H1 (cell line): ENCODE data around the gene TSKS. TPM values are rescaled to one million over a fixed set of nuclear protein-coding genes. Genes with fewer than 3 reads are reported as not detected.

ENCODE experiments used
- CTCF ChIA-PET: fragments of 300-600 bp; sonication (Branson Sonifier 250); formaldehyde crosslinking; loops from one replicate; lab custom pipeline; 2021; ENCODE audit not compliant: partially characterized antibody; lab: Charles Lee
- POLR2A ChIA-PET: fragments of 300-600 bp; sonication (Branson Sonifier 250); formaldehyde crosslinking; loops from one replicate; lab custom pipeline; 2021; ENCODE audit warnings: inconsistent platforms; ENCODE audit not compliant: partially characterized antibody; lab: Charles Lee
- DNase-seq, 2 experiments: peaks; one replicate each; pipeline versions ENCODE4 v3.0.0 to v3.0.0-alpha.2; 2010 to 2022; ENCODE audit warnings: low spot score in 2 of 2, low read depth in 1 of 2, mixed read lengths in 1 of 2
- FAIRE-seq: peaks from 2 replicates; lab custom pipeline; 2011; peaks lifted over from hg19 to GRCh38; lab: Jason Lieb, UNC
- H2AFZ ChIP-seq: 2 replicates; pipeline ENCODE4 v1.8.1; 2012; ENCODE audit warnings: low read length, inconsistent platforms
- H2AK5ac ChIP-seq: 2 replicates; pipeline ENCODE4 v1.6.1; 2013; ENCODE audit warnings: low read depth, low read length
- H2BK120ac ChIP-seq: replicated peaks from 2 replicates; pipeline ENCODE3; 2013; ENCODE audit warnings: low read depth, low read length, inconsistent platforms
- H2BK12ac ChIP-seq: 2 replicates; pipeline ENCODE4 v1.6.1; 2013; ENCODE audit warnings: low read depth, low read length
- H2BK15ac ChIP-seq: 2 replicates; pipeline ENCODE4 v1.6.1; 2013; ENCODE audit warnings: low read length
- H2BK20ac ChIP-seq: 2 replicates; pipeline ENCODE4 v1.6.1; 2013; ENCODE audit warnings: low read length
- H2BK5ac ChIP-seq: 2 replicates; pipeline ENCODE4 v1.6.1; 2013; ENCODE audit warnings: low read depth, low read length
- H3K14ac ChIP-seq: 2 replicates; pipeline ENCODE4 v1.6.1; 2013; ENCODE audit warnings: inconsistent platforms; ENCODE audit not compliant: insufficient read length
- H3K18ac ChIP-seq: 2 replicates; pipeline ENCODE4 v1.6.1; 2013; ENCODE audit warnings: low read length; ENCODE audit errors: extremely low read depth
- H3K23ac ChIP-seq: 2 replicates; pipeline ENCODE4 v1.6.1; 2013; ENCODE audit warnings: inconsistent platforms; ENCODE audit not compliant: insufficient read length
- H3K23me2 ChIP-seq: 2 replicates; pipeline ENCODE4 v1.6.1; 2013; ENCODE audit warnings: low read depth, low read length
- H3K27ac ChIP-seq: 2 replicates; pipeline ENCODE4 v1.6.1; 2011; ENCODE audit warnings: low read depth, low read length, inconsistent platforms
- H3K27me3 ChIP-seq, 4 experiments: replicated peaks in 1 of 4; 1 replicate in 1 of 4; 2 replicates in 3 of 4; pipeline versions ENCODE4 v1.6.1 to v1.8.1; 2011 to 2013; ENCODE audit warnings: low read length in 3 of 4, mild to moderate bottlenecking in 3 of 4, inconsistent platforms in 2 of 4, mixed read lengths in 2 of 4, moderate library complexity in 1 of 4; ENCODE audit not compliant: control insufficient read depth in 3 of 4, insufficient read depth in 3 of 4; ENCODE audit errors: extremely low read depth in 1 of 4
- H3K36me3 ChIP-seq, 4 experiments: 2 replicates each; pipeline versions ENCODE4 v1.6.1 to v1.8.1; 2011 to 2013; ENCODE audit warnings: mild to moderate bottlenecking in 4 of 4, low read length in 3 of 4, moderate library complexity in 2 of 4, control low read depth in 1 of 4, inconsistent platforms in 1 of 4; ENCODE audit not compliant: insufficient read depth in 4 of 4, control insufficient read depth in 2 of 4
- H3K4ac ChIP-seq: replicated peaks from 2 replicates; pipeline ENCODE3; 2013; ENCODE audit warnings: low read length, low read depth, mixed read lengths, inconsistent platforms; ENCODE audit not compliant: insufficient read length
- H3K4me1 ChIP-seq, 4 experiments: replicated peaks in 1 of 4; 1 replicate in 1 of 4; 2 replicates in 3 of 4; pipeline versions ENCODE4 v1.6.1 to v1.8.1; 2011 to 2013; ENCODE audit warnings: low read length in 3 of 4, inconsistent platforms in 2 of 4, mixed read lengths in 1 of 4; ENCODE audit not compliant: insufficient read depth in 4 of 4, control insufficient read depth in 3 of 4
- H3K4me2 ChIP-seq, 2 experiments: 2 replicates each; pipeline versions ENCODE4 v1.6.1 to v1.8.1; 2011 to 2013; ENCODE audit warnings: low read depth in 2 of 2, low read length in 2 of 2, control low read depth in 1 of 2, inconsistent platforms in 1 of 2, mild to moderate bottlenecking in 1 of 2; ENCODE audit not compliant: insufficient read depth in 1 of 2
- H3K4me3 ChIP-seq, 4 experiments: fragments of 200-600, 300-600 bp in 1 of 4; sonication (generic), shearing (Covaris generic), sonication (Bioruptor Twin) in 1 of 4; 2 replicates each; pipeline versions ENCODE4 v1.5.1 to v1.8.1; 2011 to 2016; ENCODE audit warnings: low read length in 4 of 4, low read depth in 3 of 4, control low read depth in 2 of 4, inconsistent platforms in 2 of 4, mild to moderate bottlenecking in 2 of 4, mixed read lengths in 1 of 4, moderate library complexity in 1 of 4; ENCODE audit not compliant: insufficient read depth in 2 of 4; ENCODE audit errors: extremely low read depth in 1 of 4
- H3K56ac ChIP-seq: replicated peaks from 2 replicates; pipeline ENCODE3; 2013; ENCODE audit warnings: low read depth, mild to moderate bottlenecking, mixed read lengths, low read length, inconsistent platforms; ENCODE audit not compliant: insufficient read length
- H3K79me1 ChIP-seq: 2 replicates; pipeline ENCODE4 v1.6.1; 2013; ENCODE audit warnings: low read depth, low read length, control low read depth
- H3K79me2 ChIP-seq, 2 experiments: 2 replicates each; pipeline versions ENCODE4 v1.6.1 to v1.8.1; 2012 to 2013; ENCODE audit warnings: low read length in 2 of 2, mild to moderate bottlenecking in 2 of 2, inconsistent platforms in 1 of 2; ENCODE audit not compliant: insufficient read depth in 2 of 2, control insufficient read depth in 1 of 2
- H3K9ac ChIP-seq, 4 experiments: replicated peaks in 1 of 4; 1 replicate in 1 of 4; 2 replicates in 3 of 4; pipeline versions ENCODE4 v1.6.1 to v1.8.1; 2011 to 2013; ENCODE audit warnings: low read depth in 3 of 4, low read length in 3 of 4, control low read depth in 2 of 4, mild to moderate bottlenecking in 2 of 4, moderate library complexity in 2 of 4, inconsistent platforms in 1 of 4; ENCODE audit errors: extremely low read depth in 1 of 4
- H3K9me3 ChIP-seq, 2 experiments: 2 replicates each; pipeline versions ENCODE4 v1.6.1 to v1.8.1; 2012 to 2013; ENCODE audit warnings: mild to moderate bottlenecking in 2 of 2, moderate library complexity in 2 of 2, control low read depth in 1 of 2, inconsistent platforms in 1 of 2, low read depth in 1 of 2, low read length in 1 of 2, mixed read lengths in 1 of 2; ENCODE audit not compliant: insufficient read depth in 2 of 2
- H4K20me1 ChIP-seq, 2 experiments: replicated peaks in 1 of 2; 2 replicates each; pipeline versions ENCODE3 to v1.8.1; 2011 to 2013; ENCODE audit warnings: inconsistent platforms in 2 of 2, low read length in 2 of 2, mild to moderate bottlenecking in 1 of 2; ENCODE audit not compliant: insufficient read depth in 2 of 2, control insufficient read depth in 1 of 2
- H4K5ac ChIP-seq: 2 replicates; pipeline ENCODE4 v1.6.1; 2013; ENCODE audit warnings: low read length, low read depth, mixed read lengths, inconsistent platforms; ENCODE audit not compliant: insufficient read length
- H4K8ac ChIP-seq: 2 replicates; pipeline ENCODE4 v1.8.0; 2013; ENCODE audit warnings: mild to moderate bottlenecking, moderate library complexity, low read length, inconsistent platforms; ENCODE audit not compliant: insufficient read depth; ENCODE audit errors: extremely low read depth
- H4K91ac ChIP-seq: replicated peaks from 2 replicates; pipeline ENCODE3; 2013; ENCODE audit warnings: low read length, mixed read lengths, inconsistent platforms; ENCODE audit not compliant: insufficient read length
- ASH2L ChIP-seq: fragments of 200-600, 300-600 bp; sonication (generic); IDR thresholded peaks from one replicate; pipeline ENCODE4 v1.7.1; 2017; ENCODE audit warnings: low read length
- CBX8 ChIP-seq: fragments of 300-800, 300-1000 bp; sonication (generic); IDR thresholded peaks from 2 replicates; pipeline ENCODE4 v1.7.1; 2016; ENCODE audit warnings: low read depth, low read length, borderline replicate concordance
- E2F6 ChIP-seq: IDR thresholded peaks from 2 replicates; pipeline ENCODE4 v1.6.1; 2012; ENCODE audit warnings: inconsistent platforms
- EGR1 ChIP-seq: IDR thresholded peaks from 2 replicates; pipeline ENCODE4 v1.6.1; 2011; ENCODE audit warnings: low read depth, low read length, borderline replicate concordance
- JUND ChIP-seq: IDR thresholded peaks from 2 replicates; pipeline ENCODE4 v1.6.1; 2011; ENCODE audit warnings: mild to moderate bottlenecking, improper control_type of control experiment, low read length
- KDM1A ChIP-seq: fragments of 200-600, 300-600 bp; sonication (generic); IDR thresholded peaks from 2 replicates; pipeline ENCODE4 v1.7.1; 2016; ENCODE audit warnings: mild to moderate bottlenecking, low read length, borderline replicate concordance
- SRF ChIP-seq: IDR thresholded peaks from 2 replicates; pipeline ENCODE4 v1.6.1; 2011; ENCODE audit warnings: mild to moderate bottlenecking, low read depth, low read length, moderate library complexity
- TAF1 ChIP-seq: IDR thresholded peaks from 2 replicates; pipeline ENCODE4 v1.6.1; 2011; ENCODE audit warnings: mild to moderate bottlenecking, low read depth, low read length
- USF2 ChIP-seq: IDR thresholded peaks from 2 replicates; pipeline ENCODE4 v1.6.1; 2011; ENCODE audit warnings: low read length, improper control_type of control experiment
- WGBS, 2 experiments: shearing (Covaris generic) in 1 of 2; methylation state at CpG; one replicate each; pipeline versions ENCODE4 v1.1.6 to v1.1.7; 2013 to 2015; ENCODE audit warnings: low lambda C conversion rate in 2 of 2, mixed read lengths in 2 of 2, inconsistent platforms in 1 of 2, low coverage in 1 of 2, missing lambda C conversion rate in 1 of 2; ENCODE audit not compliant: insufficient replicate concordance in 2 of 2, insufficient coverage in 1 of 2, insufficient read length in 1 of 2; ENCODE audit errors: extremely low coverage in 1 of 2, missing lambda C conversion rate in 1 of 2; 5-methylcytosine and 5-hydroxymethylcytosine counted together
- polyA plus RNA-seq, 7 experiments: library from polyadenylated mRNA; depleted of rRNA in 3 of 7; stranded (reverse) in 5 of 7; unstranded in 2 of 7; fragments of >200 nt in 5 of 7; fragments of 200-250 nt in 2 of 7; gene quantifications; 1 replicate in 5 of 7; 2 replicates in 1 of 7; 4 replicates in 1 of 7; pipeline versions ENCODE4 v1.2.1 to v1.2.3, GENCODE V29; 2011 to 2013; ENCODE audit warnings: missing spikeins in 2 of 7, mixed read lengths in 2 of 7
- total RNA-seq: library from RNA; stranded (reverse); fragmentation: NEBNext Ultra II Directional; extraction: Animal tissue kit (Norgen Biotek cat#: 25700); gene quantifications from 2 replicates; pipeline ENCODE4 v1.2.1, GENCODE V29; 2021

Gene TSKS
- total and polyA plus RNA-seq, 2 of the 8 experiments (the other 6 are each of a cell fraction or from before 2014, with no cell fraction given), result 0.21 TPM; not detected in 1

- H4K8ac ChIP-seq, result no peak overlapping the region
- H3K23ac ChIP-seq, result no peak overlapping the region
- no peaks in the 10 kb centered on the region for H3K9me3 ChIP-seq
- no peak overlapping the region for H3K4me2 ChIP-seq
- no peaks in the 10 kb centered on the region for H3K27me3 ChIP-seq
- H3K9ac ChIP-seq, result no peak overlapping the region
- H2BK5ac ChIP-seq, result no peak overlapping the region
- no peaks in the 10 kb centered on the region for H3K79me2 ChIP-seq
- no peak overlapping the region for H2BK120ac ChIP-seq
- 95% methylated on average over 10 of the region's 10 CpGs; no CpG with 5 or more reads in 1 of the 2 experiments for WGBS, 2 experiments
- H4K5ac ChIP-seq, result no peak overlapping the region
- no peak overlapping the region for H3K56ac ChIP-seq
- H3K18ac ChIP-seq, result no peak overlapping the region
- H3K4me3 ChIP-seq, result no peak overlapping the region
- no peak for FAIRE-seq
- H2BK12ac ChIP-seq, result no peak overlapping the region
- H3K27ac ChIP-seq, result no peak overlapping the region
- H2AFZ ChIP-seq, result no peak overlapping the region
- peaks cover 2% of the 10 kb centered on the region; the same call in 1 of the 2 replicates for H3K23me2 ChIP-seq
- no peak overlapping the region for H3K14ac ChIP-seq
- CTCF ChIA-PET, result interaction anchor here (0.8 to 2.3 kb wide), 12 partner anchors 10 to 98 kb away, joined by 3 to 12 read pairs (median 4); no protein-coding TSS in a partner anchor
- DNase-seq, result no peak
- peaks cover 4 to 37% (median 22%) of the 10 kb centered on the region in 4 experiments for H3K36me3 ChIP-seq
- H4K20me1 ChIP-seq, result peaks cover 1 to 11% of the 10 kb centered on the region in 2 experiments
- peaks cover 4 to 16% (median 6%) of the 10 kb centered on the region in 4 experiments for H3K4me1 ChIP-seq
- peaks cover 2% of the 10 kb centered on the region; the same call in 1 of the 2 replicates for H3K79me1 ChIP-seq
- H4K91ac ChIP-seq, result no peak overlapping the region
- no peak overlapping the region for H2BK15ac ChIP-seq
- no peak overlapping the region for H2AK5ac ChIP-seq
- POLR2A ChIA-PET, result interaction anchor here (0.5 to 2.6 kb wide), 6 partner anchors 10 to 1532 kb away, joined by 3 to 11 read pairs (median 4); partner anchors contain the start of genes ADM5 and FUZ
- H3K4ac ChIP-seq, result no peak overlapping the region
- H2BK20ac ChIP-seq, result no peak overlapping the region
- TF ChIP-seq KDM1A (no peak), SRF (no peak), EGR1 (no peak), CBX8 (no peak), TAF1 (no peak), E2F6 (no peak), JUND (no peak), USF2 (no peak), ASH2L (no peak)
Measured at GRCh38 chr19:49800771-49801170, 37.7 kb upstream of the TSKS start.
